ENCODE data around the gene RTN4RL1.
"Not testable (repeated sequence)": the region's sequence is repeated elsewhere in the genome, so short reads cannot be mapped to it uniquely, and the experiment has no call there.

The RTN4RL1 gene

GRCh38 chr17:2003525-2003924 lies 21.6 kb downstream of the RTN4RL1 start:
- DNase-seq (ENCODE audit: low spot score): no peak

- no peak for DNase-seq (ENCODE audit: low spot score)
Observed at GRCh38 chr17:2002767-2003329, 22.3 kb downstream of the RTN4RL1 start.

GRCh38 chr17:1999557-2000251 lies 25.4 kb downstream of the RTN4RL1 start:
- DNase-seq (ENCODE audit: low spot score): peak; percentile 75

GRCh38 chr17:1997927-1998742 lies 27.0 kb downstream of the RTN4RL1 start:
- no peak for DNase-seq (ENCODE audit: low spot score)

- DNase-seq (ENCODE audit: low spot score): no peak
Observed at GRCh38 chr17:1997289-1997926, 27.7 kb downstream of the RTN4RL1 start.

- no peak for DNase-seq (ENCODE audit: low spot score)
Observed at GRCh38 chr17:1996800-1997288, 28.3 kb downstream of the RTN4RL1 start.

GRCh38 chr17:1995907-1996799 lies 29.0 kb downstream of the RTN4RL1 start:
- no peak for DNase-seq (ENCODE audit: low spot score)

- DNase-seq (ENCODE audit: low spot score): no peak
Observed at GRCh38 chr17:1995321-1995892, 29.7 kb downstream of the RTN4RL1 start.

GRCh38 chr17:1994707-1995106 lies 30.4 kb downstream of the RTN4RL1 start:
- DNase-seq (ENCODE audit: low spot score): no peak

- no peak for DNase-seq (ENCODE audit: low spot score)
Observed at GRCh38 chr17:1992541-1992940, 32.6 kb downstream of the RTN4RL1 start.

- peak; percentile 76 for DNase-seq (ENCODE audit: low spot score)
Observed at GRCh38 chr17:1989135-1989534, 36.0 kb downstream of the RTN4RL1 start.

- no peak for DNase-seq (ENCODE audit: low spot score)
Observed at GRCh38 chr17:1986783-1987451, 38.2 kb downstream of the RTN4RL1 start.

- DNase-seq (ENCODE audit: low spot score): no peak
Observed at GRCh38 chr17:1985686-1986085, 39.4 kb downstream of the RTN4RL1 start.

GRCh38 chr17:1985093-1985492 lies 40.0 kb downstream of the RTN4RL1 start:
- DNase-seq (ENCODE audit: low spot score): no peak

GRCh38 chr17:1982793-1983366 lies 42.3 kb downstream of the RTN4RL1 start:
- not testable (repeated sequence) for DNase-seq (ENCODE audit: low spot score)

GRCh38 chr17:1980665-1981250 lies 44.4 kb downstream of the RTN4RL1 start:
- no peak for DNase-seq (ENCODE audit: low spot score)

GRCh38 chr17:1979182-1979985 lies 45.8 kb downstream of the RTN4RL1 start:
- no peak for DNase-seq (ENCODE audit: low spot score)

- DNase-seq (ENCODE audit: low spot score): no peak
Observed at GRCh38 chr17:1978396-1978949, 46.7 kb downstream of the RTN4RL1 start.

All from hepatic stellate cell (primary cell).